Vagina (tissue), 2 donors: Measurements from ENCODE around the gene TAF15. TPM values are rescaled to one million over a fixed set of nuclear protein-coding genes. Genes with fewer than 3 reads are reported as not detected.

ENCODE experiments used
- DNase-seq, 2 donors: peaks; one replicate each; pipeline ENCODE4 v3.0.0-alpha.2; 2017; ENCODE audit errors: extremely low spot score in 2 of 2
- H3K27ac ChIP-seq: fragments of 200-600 bp; sonication (generic); one replicate; pipeline ENCODE4 v1.5.1; 2019
- H3K27me3 ChIP-seq: fragments of 200-600 bp; sonication (generic); one replicate; pipeline ENCODE4 v1.5.1; 2019
- H3K36me3 ChIP-seq, 2 donors: fragments of 200-600 bp; sonication (generic); one replicate each; pipeline ENCODE4 v1.5.1; 2017 to 2019
- H3K4me1 ChIP-seq: fragments of 200-600 bp; sonication (generic); one replicate; pipeline ENCODE4 v1.5.1; 2019
- H3K4me3 ChIP-seq, 2 donors: fragments of 200-600 bp; sonication (generic); 1 replicate in 1 of 2; 2 replicates in 1 of 2; pipeline ENCODE4 v1.5.1; 2016 to 2019
- H3K9me3 ChIP-seq: fragments of 200-600 bp; sonication (generic); one replicate; pipeline ENCODE4 v1.5.1; 2019
- POLR2A ChIP-seq, 2 donors: fragments of 450-650 bp; IDR thresholded peaks; one replicate each; pipeline ENCODE4 v1.6.1; 2017; ENCODE audit warnings: antibody characterized with exemption in 2 of 2, mild to moderate bottlenecking in 2 of 2, moderate library complexity in 2 of 2
- POLR2AphosphoS5 ChIP-seq, 2 donors: sonication (generic); formaldehyde crosslinking; IDR thresholded peaks; one replicate each; pipeline ENCODE4 v1.9.0; 2017; ENCODE audit warnings: antibody characterized with exemption in 2 of 2, mild to moderate bottlenecking in 2 of 2, low read depth in 1 of 2; ENCODE audit not compliant: insufficient read depth in 1 of 2
- intact Hi-C: fragments of 100-400 bp; cut with DNase I; formaldehyde crosslinking; loops from one replicate; pipeline ENCODE4 v1.15.1; 2023
- total RNA-seq: library from RNA; depleted of rRNA; stranded (reverse); fragments of >200 nt; gene quantifications from one replicate; pipeline ENCODE4 v1.2.3, GENCODE V29; 2016
- TF ChIP-seq, protein P1 (sequence below), 3 experiments: fragments of 450-650 bp in 2 of 3; fragments of 200-600 bp in 1 of 3; sonication (generic) in 1 of 3; IDR thresholded peaks; one replicate each; pipeline ENCODE4 v1.5.1; 2017 to 2019; ENCODE audit warnings: antibody characterized with exemption in 3 of 3, mild to moderate bottlenecking in 2 of 3, moderate library complexity in 2 of 3

Gene TAF15
- total RNA-seq, 1 donor from 2014 or later = 74.9 TPM

DNA sequence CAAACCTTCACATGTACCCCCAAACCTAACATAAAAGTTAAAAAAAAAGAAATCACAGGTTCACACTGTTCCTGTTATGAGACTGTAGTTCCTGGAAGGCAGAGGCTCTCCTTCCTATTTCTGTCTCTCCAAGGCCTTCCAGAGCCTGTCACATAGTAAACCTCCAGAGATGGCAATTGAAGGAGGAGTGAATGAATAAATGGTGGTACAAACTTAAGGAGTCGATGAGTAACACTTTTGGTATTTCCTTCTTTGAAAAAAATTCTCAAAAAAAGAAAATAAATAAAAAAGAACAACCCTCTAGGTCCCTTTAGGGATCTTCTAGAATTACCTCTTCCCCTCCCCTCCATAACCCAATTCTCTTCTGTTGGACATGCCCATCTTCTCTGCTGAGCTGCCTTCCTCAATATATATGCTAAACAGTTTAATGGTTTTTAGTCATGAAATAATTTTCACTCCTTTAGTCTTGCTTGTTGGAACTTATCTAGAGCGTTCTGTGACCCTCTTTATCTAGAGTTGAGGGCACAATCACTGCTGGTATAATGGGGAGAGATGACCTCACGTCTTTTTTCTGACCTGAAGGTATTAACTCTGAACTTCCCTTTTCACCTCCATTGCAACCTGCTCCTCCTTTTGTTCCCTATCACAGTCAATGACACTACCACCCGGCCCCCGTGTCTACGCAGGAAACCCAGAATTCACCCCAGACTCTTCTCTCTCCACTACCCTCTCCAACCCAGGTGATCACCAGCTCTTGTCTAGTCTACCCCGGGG, 1.7 kb upstream of the TAF15 start:
- Histone ChIP-seq H3K27ac (no peak overlapping the region), H3K4me3 (no peak overlapping the region), H3K27me3 (no peaks in the 10 kb centered on the region), H3K4me1 (peaks cover 33% of the 10 kb centered on the region), H3K9me3 (no peaks in the 10 kb centered on the region), H3K36me3 (no peaks in the 10 kb centered on the region)
- DNase-seq = no peak
- TF ChIP-seq POLR2A (IDR thresholded peaks at IDR 0.05) (no peak), POLR2AphosphoS5 (IDR thresholded peaks at IDR 0.05; ENCODE audit: insufficient read depth in 1 of 2, low read depth in 1 of 2) (no peak)
- TF ChIP-seq, protein P1, sequence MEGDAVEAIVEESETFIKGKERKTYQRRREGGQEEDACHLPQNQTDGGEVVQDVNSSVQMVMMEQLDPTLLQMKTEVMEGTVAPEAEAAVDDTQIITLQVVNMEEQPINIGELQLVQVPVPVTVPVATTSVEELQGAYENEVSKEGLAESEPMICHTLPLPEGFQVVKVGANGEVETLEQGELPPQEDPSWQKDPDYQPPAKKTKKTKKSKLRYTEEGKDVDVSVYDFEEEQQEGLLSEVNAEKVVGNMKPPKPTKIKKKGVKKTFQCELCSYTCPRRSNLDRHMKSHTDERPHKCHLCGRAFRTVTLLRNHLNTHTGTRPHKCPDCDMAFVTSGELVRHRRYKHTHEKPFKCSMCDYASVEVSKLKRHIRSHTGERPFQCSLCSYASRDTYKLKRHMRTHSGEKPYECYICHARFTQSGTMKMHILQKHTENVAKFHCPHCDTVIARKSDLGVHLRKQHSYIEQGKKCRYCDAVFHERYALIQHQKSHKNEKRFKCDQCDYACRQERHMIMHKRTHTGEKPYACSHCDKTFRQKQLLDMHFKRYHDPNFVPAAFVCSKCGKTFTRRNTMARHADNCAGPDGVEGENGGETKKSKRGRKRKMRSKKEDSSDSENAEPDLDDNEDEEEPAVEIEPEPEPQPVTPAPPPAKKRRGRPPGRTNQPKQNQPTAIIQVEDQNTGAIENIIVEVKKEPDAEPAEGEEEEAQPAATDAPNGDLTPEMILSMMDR (IDR thresholded peaks at IDR 0.05) = no peak
- intact Hi-C loops = no loop called here

DNA sequence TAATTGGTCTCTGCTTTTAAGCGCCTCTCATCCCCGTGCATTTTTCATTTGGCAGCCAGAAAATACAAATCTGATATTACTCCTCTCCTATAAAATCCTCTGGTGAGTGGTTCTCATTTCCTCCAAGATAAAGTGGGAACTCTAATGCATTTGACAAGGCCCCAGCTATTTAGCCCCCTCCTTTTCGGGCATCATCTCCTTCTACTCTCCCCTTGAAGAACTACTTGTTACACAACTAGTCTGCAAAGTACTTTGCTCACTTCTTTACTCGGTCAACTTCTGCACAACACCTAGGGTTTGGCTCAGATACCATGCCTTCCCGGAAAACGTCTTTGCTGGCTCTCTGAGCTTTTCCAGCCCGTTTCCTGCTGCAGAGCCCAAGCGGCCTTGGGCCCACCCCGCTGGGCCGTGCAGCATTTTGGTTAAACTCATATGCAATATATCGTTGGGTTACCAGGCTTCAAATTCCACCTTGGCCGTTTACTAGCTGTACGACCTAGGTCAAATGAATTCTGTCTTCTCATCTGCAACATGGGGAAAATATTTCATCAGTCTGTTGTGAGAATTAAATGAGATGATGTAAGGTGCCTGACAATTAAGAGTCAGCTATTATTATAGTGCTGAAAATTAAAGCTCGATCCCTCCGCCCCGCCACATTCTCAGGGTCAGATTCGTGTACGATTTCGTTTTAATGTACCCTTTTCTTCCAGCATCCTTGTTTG, 883 bp upstream of the TAF15 start:
- H3K4me1 ChIP-seq = peaks cover 42% of the 10 kb centered on the region
- TF ChIP-seq, protein P1 (IDR thresholded peaks at IDR 0.05) = no peak
- TF ChIP-seq POLR2A (IDR thresholded peaks at IDR 0.05) (no peak), POLR2AphosphoS5 (IDR thresholded peaks at IDR 0.05; ENCODE audit: insufficient read depth in 1 of 2, low read depth in 1 of 2) (no peak)
- peak overlapping the region; percentile 57 to 97 for H3K4me3 ChIP-seq
- no peak for DNase-seq
- no peaks in the 10 kb centered on the region for H3K36me3 ChIP-seq
- H3K27ac ChIP-seq = peak overlapping the region; percentile 97
- no peaks in the 10 kb centered on the region for H3K9me3 ChIP-seq
- intact Hi-C loops = no loop called here
- no peaks in the 10 kb centered on the region for H3K27me3 ChIP-seq

DNA sequence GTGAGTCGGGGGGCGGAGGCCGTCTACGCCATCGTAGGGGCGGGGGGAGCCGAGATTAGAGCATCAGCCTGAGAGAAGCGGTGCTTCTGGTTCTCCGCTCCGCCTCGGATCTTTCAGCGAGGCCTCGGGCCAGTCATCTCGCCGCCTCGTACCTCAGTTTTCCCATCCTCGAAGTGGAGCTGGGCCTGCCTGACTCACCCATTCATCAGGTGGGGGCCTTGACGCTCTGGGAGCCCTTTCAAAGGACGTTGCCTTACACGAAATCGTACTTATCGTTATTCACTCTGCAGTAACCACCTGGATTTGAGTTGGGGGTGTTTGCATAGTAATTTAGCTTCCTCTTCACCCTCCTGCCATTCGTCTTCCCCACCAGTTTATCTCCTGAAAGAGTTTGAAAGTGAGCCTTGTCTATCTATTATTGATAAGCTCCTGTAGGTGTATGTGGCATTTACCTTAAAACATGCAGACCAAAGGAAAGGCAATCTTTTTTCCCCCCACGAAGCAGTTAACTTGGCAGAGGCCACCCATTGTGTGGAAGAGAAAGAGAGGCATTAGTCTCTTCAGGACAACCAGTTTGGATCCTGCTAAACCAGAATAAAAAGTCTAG, 674 bp downstream of the TAF15 start:
- H3K4me1 ChIP-seq = peaks cover 55% of the 10 kb centered on the region
- no peaks in the 10 kb centered on the region for H3K27me3 ChIP-seq
- H3K36me3 ChIP-seq = no peaks in the 10 kb centered on the region
- DNase-seq = no peak
- no peaks in the 10 kb centered on the region for H3K9me3 ChIP-seq
- intact Hi-C loops = no loop called here
- H3K27ac ChIP-seq = peak overlapping the region; percentile 97
- H3K4me3 ChIP-seq = peak overlapping the region; percentile 57 to 97
- TF ChIP-seq, protein P1 (IDR thresholded peaks at IDR 0.05) = no peak
- no peak for TF ChIP-seq POLR2A (IDR thresholded peaks at IDR 0.05)
- no peak for TF ChIP-seq POLR2AphosphoS5 (IDR thresholded peaks at IDR 0.05; ENCODE audit: insufficient read depth in 1 of 2, low read depth in 1 of 2)

DNA sequence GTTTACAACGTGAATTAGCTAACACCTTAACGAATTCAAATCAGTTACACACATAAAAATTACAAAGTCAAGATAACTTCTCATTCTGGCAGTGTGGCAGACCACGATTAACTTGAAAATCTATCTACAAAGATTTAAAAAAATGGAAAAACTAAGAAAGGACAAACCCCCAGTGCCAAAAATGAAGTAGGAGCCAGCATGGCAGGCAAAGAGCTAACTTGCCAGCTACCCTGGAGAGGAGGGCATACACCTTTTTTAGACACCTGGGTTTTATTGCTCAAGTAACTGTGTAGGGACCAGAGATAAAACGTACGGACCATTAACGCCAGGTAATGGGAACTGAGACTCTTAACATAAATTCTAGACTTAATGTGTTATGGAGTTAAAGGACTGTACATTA, 2.5 kb downstream of the TAF15 start:
- TF ChIP-seq, protein P1 (IDR thresholded peaks at IDR 0.05) = no peak
- no peak for TF ChIP-seq POLR2A (IDR thresholded peaks at IDR 0.05)
- TF ChIP-seq POLR2AphosphoS5 (IDR thresholded peaks at IDR 0.05; ENCODE audit: insufficient read depth in 1 of 2, low read depth in 1 of 2) = no peak
- Histone ChIP-seq H3K9me3 (no peaks in the 10 kb centered on the region), H3K4me3 (no peak overlapping the region), H3K27ac (no peak overlapping the region), H3K27me3 (no peaks in the 10 kb centered on the region), H3K36me3 (no peaks in the 10 kb centered on the region), H3K4me1 (peaks cover 71% of the 10 kb centered on the region)
- intact Hi-C loops = no loop called here
- no peak for DNase-seq
